ENCODE results near the gene OGT.
"Not testable (repeated sequence)": the region's sequence is repeated elsewhere in the genome, so short reads cannot be mapped to it uniquely, and the experiment has no call there.

GRCh38 chrX:71593210-71593609 is 60.3 kb downstream of the OGT start:
- not testable (repeated sequence) for TF ChIP-seq USF2 (IDR thresholded peaks at IDR 0.05; ENCODE audit: borderline replicate concordance, low read depth, low read length); SRF (IDR thresholded peaks at IDR 0.05; ENCODE audit: low read depth in 2 of 2, low read length in 2 of 2); GABPA (IDR thresholded peaks at IDR 0.05; ENCODE audit: low read depth); SMAD5 (IDR thresholded peaks at IDR 0.05; ENCODE audit: low read depth); CTCF (IDR thresholded peaks at IDR 0.05 in 2 of 3, conservative IDR thresholded peaks at IDR 0.05 in 1 of 3; ENCODE audit: control insufficient read depth in 2 of 3, extremely low read depth in 1 of 3, insufficient read depth in 1 of 3, low read depth in 3 of 3, low read length in 3 of 3); HCFC1 (IDR thresholded peaks at IDR 0.05; ENCODE audit: low read length); POLR2A (IDR thresholded peaks at IDR 0.05; ENCODE audit: low read depth, low read length); MYC (IDR thresholded peaks at IDR 0.05; ENCODE audit: insufficient read depth, insufficient read length, insufficient replicate concordance, low read length, severe bottlenecking); POLR2AphosphoS5 (IDR thresholded peaks at IDR 0.05; ENCODE audit: low read length)

Measured in GM12878 (cell line).